Ectodermal cell (in vitro differentiated cells): Measurements from ENCODE around the gene SPTBN2. TPM values are rescaled to one million over a fixed set of nuclear protein-coding genes. Genes with fewer than 3 reads are reported as not detected.

ENCODE experiments used
- H3K27ac ChIP-seq: 2 replicates; pipeline ENCODE4 v1.7.0; 2013; ENCODE audit warnings: mild to moderate bottlenecking, low read depth, low read length; ENCODE audit not compliant: insufficient read depth, poor library complexity, severe bottlenecking
- H3K27me3 ChIP-seq: 2 replicates; pipeline ENCODE4 v1.7.0; 2013; ENCODE audit warnings: mild to moderate bottlenecking, low read length; ENCODE audit not compliant: insufficient read depth, control insufficient read depth, poor library complexity, severe bottlenecking
- H3K36me3 ChIP-seq: one replicate; pipeline ENCODE4 v1.7.0; 2013; ENCODE audit warnings: low read length; ENCODE audit not compliant: control insufficient read depth, insufficient read depth
- H3K4me1 ChIP-seq: one replicate; pipeline ENCODE4 v1.7.0; 2013; ENCODE audit warnings: low read length; ENCODE audit not compliant: control insufficient read depth, insufficient read depth
- H3K4me3 ChIP-seq: 2 replicates; pipeline ENCODE4 v1.7.0; 2013; ENCODE audit warnings: low read depth, low read length, control low read depth; ENCODE audit not compliant: insufficient read depth
- H3K9me3 ChIP-seq: 2 replicates; pipeline ENCODE4 v1.7.0; 2013; ENCODE audit warnings: mild to moderate bottlenecking, low read length, moderate library complexity; ENCODE audit not compliant: control insufficient read depth
- WGBS, 2 experiments: methylation state at CpG; one replicate each; pipeline ENCODE4 v1.1.7; 2013; ENCODE audit warnings: missing lambda C conversion rate in 2 of 2; 5-methylcytosine and 5-hydroxymethylcytosine counted together
- polyA plus RNA-seq, 4 experiments: library from polyadenylated mRNA; stranded (reverse); fragments of 50-300 nt; gene quantifications; one replicate each; pipeline ENCODE4 v1.2.3, GENCODE V29; 2013

Gene SPTBN2
- polyA plus RNA-seq (2013, experiment 1 of 4), result 36.8 TPM
- polyA plus RNA-seq (2013, experiment 2 of 4), result 48.4 TPM
- polyA plus RNA-seq (2013, experiment 3 of 4), result 32.4 TPM
- polyA plus RNA-seq (2013, experiment 4 of 4), result 41.4 TPM

GRCh38 chr11:66728693-66729385 lies at the start of gene SPTBN2:
Gene SPTBN2, minus strand, starts transcription at chr11:66729216. Its CDS starts 7,976 bp downstream, at chr11:66721240.
- Histone ChIP-seq H3K4me1 (peaks cover 15% of the 10 kb centered on the region), H3K27me3 (peaks cover 56% of the 10 kb centered on the region), H3K27ac (no peak within 1 kb of the TSS), H3K4me3 (peak within 1 kb of the TSS; percentile 55), H3K9me3 (no peaks in the 10 kb centered on the region), H3K36me3 (no peaks in the 10 kb centered on the region)
- WGBS, 2 experiments, result 7 to 8% methylated on average over 25 of the region's 25 CpGs

DNA sequence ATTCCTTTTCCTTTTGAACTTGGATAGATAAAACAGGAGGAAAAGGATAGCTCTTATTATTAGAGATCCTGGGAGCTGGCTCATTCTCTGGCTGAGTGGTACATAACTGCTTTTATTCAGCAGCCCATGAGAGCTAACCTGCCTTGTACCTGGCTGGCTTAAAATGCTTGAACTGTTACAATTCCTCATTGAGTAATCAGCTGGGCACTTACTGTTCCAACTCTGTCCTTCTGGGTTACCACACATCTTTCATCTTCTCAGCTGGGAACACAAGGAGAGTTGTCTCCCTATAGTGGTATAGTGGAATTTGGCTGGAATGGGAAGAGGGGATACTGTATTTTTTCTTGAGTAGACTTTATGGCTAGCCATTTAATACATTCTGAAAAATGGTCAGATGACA lies 39.8 kb upstream of the SPTBN2 start:
- H3K9me3 ChIP-seq, result no peaks in the 10 kb centered on the region
- H3K27me3 ChIP-seq, result no peaks in the 10 kb centered on the region
- H3K4me1 ChIP-seq, result no peaks in the 10 kb centered on the region
- no peaks in the 10 kb centered on the region for H3K36me3 ChIP-seq
- H3K27ac ChIP-seq, result no peak overlapping the region
- H3K4me3 ChIP-seq, result no peak overlapping the region

DNA sequence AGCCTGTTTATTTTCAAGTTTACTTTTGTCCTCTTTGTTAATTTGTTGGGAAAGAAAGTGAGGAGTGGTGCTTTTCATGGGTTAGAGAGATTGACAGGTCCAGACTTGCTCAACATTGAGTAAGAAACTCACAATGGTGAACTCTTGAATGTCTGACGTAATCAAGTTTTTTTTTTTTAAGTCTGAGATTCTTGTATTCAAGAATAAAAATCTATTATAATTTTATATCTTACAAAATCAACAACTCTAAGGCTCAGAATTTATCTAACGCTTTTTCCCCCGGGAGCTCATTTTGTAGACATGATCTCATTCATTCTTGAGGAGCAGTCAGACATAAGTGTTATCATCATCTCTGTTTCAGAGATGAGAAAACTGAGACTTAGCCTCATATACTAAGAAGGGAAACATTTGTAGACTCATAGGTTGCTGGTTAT lies 39.1 kb upstream of the SPTBN2 start:
- Histone ChIP-seq H3K27ac (no peak overlapping the region), H3K27me3 (no peaks in the 10 kb centered on the region), H3K4me1 (no peaks in the 10 kb centered on the region), H3K4me3 (no peak overlapping the region), H3K9me3 (no peaks in the 10 kb centered on the region), H3K36me3 (no peaks in the 10 kb centered on the region)
- 94 to 100% methylated on average over 2 to 3 of the region's 3 CpGs for WGBS, 2 experiments

DNA sequence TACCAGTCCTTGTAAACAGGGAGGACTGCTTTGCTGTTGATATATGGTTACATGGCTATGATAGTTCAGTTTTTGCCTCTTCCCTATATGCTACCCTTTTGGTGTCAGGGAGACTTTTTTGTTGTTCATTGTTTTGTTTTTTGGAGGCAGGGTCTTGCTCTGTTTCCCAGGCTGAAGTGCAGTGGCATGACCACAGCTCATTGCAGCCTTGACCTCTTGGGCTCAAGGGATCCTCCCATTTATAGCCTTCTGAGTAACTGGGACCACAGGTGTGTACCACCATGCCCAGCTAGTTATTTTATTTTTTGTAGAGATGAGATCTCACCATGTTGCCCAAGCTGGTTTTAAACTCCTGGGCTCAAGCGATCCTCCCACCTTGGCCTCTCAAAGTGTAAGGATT lies 38.6 kb upstream of the SPTBN2 start:
- no peaks in the 10 kb centered on the region for H3K36me3 ChIP-seq
- WGBS, 2 experiments, result 91% methylated on average over 1 of the region's 1 CpG
- H3K4me3 ChIP-seq, result no peak overlapping the region
- H3K4me1 ChIP-seq, result no peaks in the 10 kb centered on the region
- H3K9me3 ChIP-seq, result no peaks in the 10 kb centered on the region
- no peak overlapping the region for H3K27ac ChIP-seq
- H3K27me3 ChIP-seq, result no peaks in the 10 kb centered on the region

DNA sequence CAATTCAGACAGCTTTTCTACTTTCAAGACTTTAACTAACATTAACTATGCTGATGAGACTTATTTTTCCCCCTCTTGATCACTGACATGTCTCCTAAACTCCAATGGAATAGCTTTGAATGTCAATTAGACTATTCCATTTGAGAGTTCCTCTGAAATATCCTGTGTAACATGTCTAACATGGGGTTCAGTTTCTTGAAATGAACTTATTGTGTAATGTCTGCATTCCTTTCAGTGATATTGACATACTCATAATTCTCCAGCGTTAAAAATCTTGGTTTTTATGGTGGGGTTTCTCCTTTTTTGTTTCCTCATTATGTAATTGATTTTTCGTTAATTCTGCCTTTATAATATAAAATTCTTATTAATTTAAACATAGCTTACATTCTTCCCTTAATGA lies 37.7 kb upstream of the SPTBN2 start:
- Histone ChIP-seq H3K27ac (no peak overlapping the region), H3K36me3 (no peaks in the 10 kb centered on the region), H3K9me3 (no peaks in the 10 kb centered on the region), H3K27me3 (no peaks in the 10 kb centered on the region), H3K4me3 (no peak overlapping the region), H3K4me1 (no peaks in the 10 kb centered on the region)
- WGBS, 2 experiments, result 100% methylated on average over 2 of the region's 2 CpGs; no CpG with 5 or more reads in 1 of the 2 experiments

DNA sequence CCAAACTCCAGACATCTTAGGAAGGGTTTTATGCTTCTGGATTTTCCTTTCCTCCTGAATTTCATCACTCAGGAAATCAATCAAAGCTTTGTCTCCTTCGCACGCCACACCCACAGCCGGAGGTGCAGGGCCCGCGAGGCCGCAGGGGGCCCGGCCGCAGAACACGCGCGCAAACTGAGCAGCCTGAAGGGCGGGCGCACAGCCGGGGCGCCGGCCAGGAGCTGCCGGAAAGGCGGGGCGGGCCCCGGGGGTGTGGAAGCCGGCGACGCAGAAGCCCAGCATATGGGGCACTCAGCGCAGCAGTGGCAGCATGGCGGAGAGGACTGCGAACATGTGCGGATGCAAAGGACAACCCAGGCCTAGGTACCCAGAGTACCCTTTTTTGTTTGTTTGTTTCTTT lies 33.1 kb upstream of the SPTBN2 start:
- Histone ChIP-seq H3K4me3 (no peak overlapping the region), H3K4me1 (no peaks in the 10 kb centered on the region), H3K9me3 (no peaks in the 10 kb centered on the region), H3K36me3 (no peaks in the 10 kb centered on the region), H3K27ac (no peak overlapping the region), H3K27me3 (no peaks in the 10 kb centered on the region)
- WGBS, 2 experiments, result 96 to 97% methylated on average over 27 of the region's 27 CpGs

GRCh38 chr11:66752148-66752547 lies 23.1 kb upstream of the SPTBN2 start:
- no peak overlapping the region for H3K4me3 ChIP-seq
- H3K36me3 ChIP-seq, result no peaks in the 10 kb centered on the region
- H3K4me1 ChIP-seq, result no peaks in the 10 kb centered on the region
- H3K27me3 ChIP-seq, result no peaks in the 10 kb centered on the region
- WGBS, 2 experiments, result 92 to 94% methylated on average over 4 of the region's 4 CpGs
- no peak overlapping the region for H3K27ac ChIP-seq
- no peaks in the 10 kb centered on the region for H3K9me3 ChIP-seq

DNA sequence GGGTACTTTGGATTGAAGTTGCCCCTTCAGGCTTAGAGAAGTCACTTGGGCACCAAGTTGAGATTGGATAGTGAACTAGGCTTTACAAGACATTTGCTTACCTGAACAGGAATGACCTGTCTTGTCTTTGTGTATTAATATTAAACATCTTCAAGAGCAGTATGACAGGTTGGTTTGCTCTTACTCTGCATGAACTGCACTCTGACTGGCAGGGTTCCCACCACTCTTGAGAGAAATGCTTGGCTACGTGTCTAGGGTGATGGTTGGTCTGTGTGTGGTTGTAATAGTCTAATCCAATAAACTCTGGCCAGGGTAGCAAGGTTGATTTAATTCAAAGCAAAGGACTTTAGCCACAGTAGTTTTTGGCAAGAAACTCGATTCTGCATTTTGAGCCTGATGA lies 20.1 kb upstream of the SPTBN2 start:
- H3K36me3 ChIP-seq, result no peaks in the 10 kb centered on the region
- H3K4me1 ChIP-seq, result no peaks in the 10 kb centered on the region
- H3K27me3 ChIP-seq, result no peaks in the 10 kb centered on the region
- no peaks in the 10 kb centered on the region for H3K9me3 ChIP-seq
- 96 to 98% methylated on average over 2 of the region's 2 CpGs for WGBS, 2 experiments
- no peak overlapping the region for H3K4me3 ChIP-seq
- H3K27ac ChIP-seq, result no peak overlapping the region

- 91 to 95% methylated on average over 7 of the region's 7 CpGs for WGBS, 2 experiments
Measured at GRCh38 chr11:66747480-66747879, 18.5 kb upstream of the SPTBN2 start.

GRCh38 chr11:66745356-66746235 lies 16.6 kb upstream of the SPTBN2 start:
- 53% methylated on average over 45 of the region's 45 CpGs for WGBS, 2 experiments
- H3K36me3 ChIP-seq, result no peaks in the 10 kb centered on the region
- H3K4me3 ChIP-seq, result peak overlapping the region; percentile 85
- no peaks in the 10 kb centered on the region for H3K9me3 ChIP-seq
- no peak overlapping the region for H3K27ac ChIP-seq
- peaks cover 3% of the 10 kb centered on the region for H3K4me1 ChIP-seq
- H3K27me3 ChIP-seq, result no peaks in the 10 kb centered on the region

More at GRCh38 chr11:66747480-66747879, 18.5 kb upstream of the SPTBN2 start:
- no peaks in the 10 kb centered on the region for H3K27me3 ChIP-seq
- no peak overlapping the region for H3K4me3 ChIP-seq
- peaks cover 3% of the 10 kb centered on the region for H3K4me1 ChIP-seq
- no peaks in the 10 kb centered on the region for H3K36me3 ChIP-seq
- no peak overlapping the region for H3K27ac ChIP-seq
- H3K9me3 ChIP-seq, result no peaks in the 10 kb centered on the region
